OCI-M2 (cell line): ENCODE measurements around the gene COTL1.

ENCODE experiments used
- DNase-seq: peaks from one replicate; lab custom pipeline; 2025; ENCODE audit not compliant: unreplicated experiment; lab: John Stamatoyannopoulos, UW

The COTL1 gene

DNA sequence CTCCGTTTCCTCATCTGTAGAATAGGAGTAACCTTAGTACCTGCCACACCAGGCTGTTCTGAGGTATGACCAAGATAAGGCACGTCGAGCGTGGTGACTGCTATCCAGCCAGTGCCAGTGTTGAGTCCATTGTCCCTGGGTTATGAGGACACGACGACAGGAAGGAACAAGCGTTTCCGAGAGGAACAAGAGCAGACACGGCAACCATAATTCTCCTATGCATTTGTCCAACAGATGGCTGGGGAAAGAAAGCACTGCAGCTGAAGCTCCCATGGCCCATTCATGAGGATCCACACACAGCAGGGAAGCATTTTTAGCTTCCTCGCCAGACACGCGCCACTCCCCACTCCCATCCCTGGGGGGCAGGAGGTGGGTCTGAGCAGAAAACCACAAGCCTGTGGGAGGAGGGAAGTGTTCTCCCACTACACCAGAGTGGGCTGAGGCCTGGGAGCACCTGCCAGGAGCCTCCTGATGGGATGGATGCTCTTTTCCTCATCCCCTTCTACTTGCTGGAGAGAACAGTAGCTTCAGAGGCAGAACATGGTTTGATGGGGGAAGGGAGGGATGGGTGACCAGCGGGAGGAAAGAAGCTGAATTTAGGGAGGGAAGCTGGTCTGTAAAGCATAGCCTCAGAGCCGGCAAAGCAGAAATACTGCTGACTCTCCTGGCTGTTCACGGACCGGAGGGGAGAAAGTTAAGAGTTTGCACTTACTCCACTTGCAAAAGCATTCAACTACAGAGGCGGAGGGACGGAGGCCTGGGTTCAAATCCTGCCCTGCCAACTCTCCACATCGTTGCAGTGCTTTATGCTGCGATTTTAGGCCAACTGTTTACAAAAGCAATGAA, 2.7 kb downstream of the COTL1 start:
- DNase-seq: no peak

GRCh38 chr16:84614623-84614967, 3.3 kb downstream of the COTL1 start:
- no peak for DNase-seq

DNA sequence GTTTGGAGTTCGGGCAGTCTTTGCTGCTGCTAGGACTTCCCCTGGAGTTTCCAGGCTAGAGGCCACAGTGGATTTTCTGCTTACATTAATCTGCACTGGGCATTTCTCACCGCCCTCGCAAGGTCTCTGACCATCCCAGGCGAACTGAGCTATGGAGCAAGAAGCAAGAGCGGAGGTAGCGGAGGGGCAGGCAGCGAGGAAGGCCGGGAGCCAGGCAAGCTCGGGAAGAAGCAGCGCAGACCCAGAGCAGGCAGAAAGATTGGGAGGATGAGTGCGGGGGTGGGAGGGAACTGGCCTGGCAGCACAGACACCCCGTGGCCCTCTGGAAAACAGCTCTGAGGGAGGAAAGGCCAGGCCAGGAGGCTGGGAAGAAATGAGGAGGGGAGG, 3.8 kb downstream of the COTL1 start:
- no peak for DNase-seq

DNA sequence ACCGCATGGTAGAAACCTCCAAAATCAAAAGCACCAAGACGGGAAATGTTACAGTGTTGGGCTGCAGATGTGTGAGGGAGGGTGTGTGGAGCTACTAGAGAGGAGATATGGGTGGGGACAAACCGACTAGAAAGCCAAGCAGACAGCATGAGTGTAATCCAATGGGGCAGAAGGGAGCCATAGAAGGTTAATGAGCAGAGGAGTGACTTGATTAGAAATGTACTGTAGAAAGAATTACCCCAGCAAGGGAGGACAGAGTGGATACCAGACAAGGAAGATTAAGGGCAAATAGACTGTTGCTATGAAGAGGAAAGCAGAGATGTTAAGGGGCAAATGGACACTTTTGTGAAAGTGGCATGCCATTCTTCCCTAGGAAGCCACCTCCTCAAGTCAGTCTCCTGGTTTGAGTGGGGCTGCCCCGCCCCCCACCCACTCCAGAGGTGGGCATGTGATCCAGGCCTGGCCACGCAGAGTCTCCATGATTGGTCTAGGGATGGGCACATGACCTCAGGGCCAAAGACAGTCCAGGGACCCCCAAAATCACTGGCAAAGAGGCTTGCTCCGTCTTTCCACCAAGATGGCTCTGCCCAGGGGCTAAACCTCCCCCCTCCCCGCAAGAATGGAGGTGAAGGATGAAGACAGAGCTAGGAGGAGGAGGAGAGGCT, 4.3 kb downstream of the COTL1 start:
- no peak for DNase-seq

- DNase-seq: no peak
Observed at GRCh38 chr16:84612686-84613085, 5.2 kb downstream of the COTL1 start.

- DNase-seq: no peak
Observed at GRCh38 chr16:84611041-84611440, 6.8 kb downstream of the COTL1 start.

DNA sequence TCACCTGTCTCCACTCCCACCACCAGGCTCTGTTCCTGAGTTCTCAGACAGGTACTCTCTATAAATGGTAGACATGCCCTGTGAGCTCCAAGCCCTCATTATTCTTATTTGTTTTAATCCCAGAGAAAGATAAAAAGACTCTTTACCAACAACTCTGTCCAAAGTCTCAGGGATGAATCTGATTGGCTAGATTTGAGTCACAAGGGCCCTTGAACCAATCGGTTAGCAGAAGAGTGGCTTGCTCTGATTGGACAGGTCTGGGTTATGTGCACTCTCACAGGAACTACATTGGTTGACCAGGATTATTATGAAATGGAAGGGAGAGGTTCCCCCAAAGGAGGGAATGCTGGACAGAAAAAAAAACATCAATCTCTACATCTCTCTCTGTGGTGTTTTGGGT, 7.5 kb downstream of the COTL1 start:
- DNase-seq: no peak

- DNase-seq: no peak
Observed at GRCh38 chr16:84609563-84610177, 8.2 kb downstream of the COTL1 start.

GRCh38 chr16:84608282-84608681, 9.6 kb downstream of the COTL1 start:
- DNase-seq: no peak

DNA sequence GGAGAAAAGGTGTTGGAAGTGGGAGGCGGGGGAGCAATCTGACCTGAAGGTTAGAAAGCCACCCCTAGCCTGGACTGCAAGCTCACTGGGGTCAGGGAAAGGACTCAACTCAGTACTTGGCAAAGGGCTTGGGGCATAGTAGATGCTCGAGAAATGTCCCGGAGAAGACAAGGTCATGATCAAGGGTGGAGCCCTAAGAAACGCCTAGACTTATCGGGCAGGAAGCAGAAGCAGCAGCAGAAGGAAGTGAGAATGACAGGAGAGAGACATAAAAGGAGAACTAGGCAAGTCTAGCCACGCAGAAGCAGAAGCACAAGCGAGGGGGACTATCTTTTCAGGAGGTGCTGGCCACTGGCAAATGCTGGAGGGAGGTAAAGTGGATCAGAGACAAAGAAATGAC, 10.2 kb downstream of the COTL1 start:
- no peak for DNase-seq

DNA sequence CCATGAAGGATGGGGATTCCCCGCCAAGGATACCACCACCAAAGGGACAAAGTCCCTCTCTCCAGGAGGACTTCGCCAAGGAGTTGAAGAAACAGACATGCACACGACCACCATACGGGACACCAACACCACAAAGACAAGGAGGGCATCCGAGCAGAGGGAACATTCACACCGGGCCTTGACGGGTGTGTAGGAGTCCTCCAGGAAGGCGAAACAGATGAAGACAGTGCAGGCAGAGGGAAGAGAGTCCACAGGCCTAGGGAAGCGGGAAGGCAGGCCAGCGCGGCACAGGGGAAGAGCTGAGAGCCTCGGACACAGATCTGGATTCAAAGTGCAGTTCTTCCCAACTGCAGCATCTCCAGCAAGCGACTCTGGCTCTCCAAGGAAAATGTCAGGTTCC, 10.8 kb downstream of the COTL1 start:
- DNase-seq: no peak

DNA sequence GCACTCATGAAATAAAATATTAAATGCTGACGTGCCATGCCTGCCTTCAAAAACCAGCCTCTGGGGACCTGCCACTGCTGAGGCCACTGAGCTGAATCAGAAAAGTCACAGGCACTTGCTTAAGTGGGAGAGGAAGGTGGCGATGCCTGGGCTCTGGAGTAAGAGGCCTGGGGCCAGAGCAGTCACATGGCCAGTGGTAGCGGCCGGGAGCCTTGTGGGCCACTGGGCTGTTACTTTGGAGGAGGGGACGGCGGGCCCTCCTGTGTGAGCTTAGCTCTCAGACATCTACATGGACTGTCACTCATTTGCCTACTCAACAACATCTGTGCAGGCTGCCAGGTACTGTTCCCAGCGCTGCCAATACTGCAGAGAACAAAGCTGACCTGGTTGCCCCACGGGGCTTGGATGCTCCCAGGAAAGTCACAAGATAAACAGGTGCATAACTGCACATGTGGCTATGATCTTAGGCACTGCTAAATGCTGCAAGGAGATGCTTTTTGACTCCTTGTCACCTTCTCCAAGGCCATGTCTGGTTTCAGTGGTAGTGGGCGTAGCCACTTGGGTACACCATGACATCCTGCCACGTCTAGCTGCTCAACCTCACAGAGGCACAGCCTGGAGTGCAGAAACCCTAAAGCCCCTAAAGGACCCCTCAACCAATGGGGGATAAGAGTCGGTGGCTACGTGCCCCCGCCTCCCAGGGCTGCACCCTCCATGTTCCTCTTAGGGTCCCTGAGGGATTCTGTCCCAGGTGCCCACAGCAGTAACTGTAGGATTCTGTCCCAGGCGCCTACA, 11.6 kb downstream of the COTL1 start:
- DNase-seq: no peak

DNA sequence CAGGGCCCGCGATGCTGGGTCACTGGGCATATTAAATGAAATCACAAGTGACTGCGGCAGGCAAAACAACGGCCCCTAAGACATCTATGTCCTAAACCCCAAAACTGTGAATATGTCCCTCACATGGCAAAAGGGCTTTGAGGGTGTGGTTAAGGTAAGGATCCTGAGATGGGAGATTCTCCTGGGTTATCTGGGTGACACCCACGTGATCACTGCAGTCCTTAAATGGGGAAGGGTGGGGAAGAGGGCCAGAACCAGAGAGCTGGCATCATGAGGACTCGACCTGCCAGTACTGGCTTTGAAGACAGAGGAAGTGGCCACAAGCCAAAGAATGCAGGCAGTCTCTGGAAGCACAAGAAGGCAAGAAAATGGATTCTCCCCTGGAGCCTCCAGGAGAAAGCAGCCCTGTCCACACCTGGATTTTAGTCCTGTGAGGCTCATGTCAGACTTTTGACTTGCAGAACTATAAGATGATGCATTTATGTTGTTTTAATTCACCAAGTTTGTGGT, 12.5 kb downstream of the COTL1 start:
- DNase-seq: no peak

DNA sequence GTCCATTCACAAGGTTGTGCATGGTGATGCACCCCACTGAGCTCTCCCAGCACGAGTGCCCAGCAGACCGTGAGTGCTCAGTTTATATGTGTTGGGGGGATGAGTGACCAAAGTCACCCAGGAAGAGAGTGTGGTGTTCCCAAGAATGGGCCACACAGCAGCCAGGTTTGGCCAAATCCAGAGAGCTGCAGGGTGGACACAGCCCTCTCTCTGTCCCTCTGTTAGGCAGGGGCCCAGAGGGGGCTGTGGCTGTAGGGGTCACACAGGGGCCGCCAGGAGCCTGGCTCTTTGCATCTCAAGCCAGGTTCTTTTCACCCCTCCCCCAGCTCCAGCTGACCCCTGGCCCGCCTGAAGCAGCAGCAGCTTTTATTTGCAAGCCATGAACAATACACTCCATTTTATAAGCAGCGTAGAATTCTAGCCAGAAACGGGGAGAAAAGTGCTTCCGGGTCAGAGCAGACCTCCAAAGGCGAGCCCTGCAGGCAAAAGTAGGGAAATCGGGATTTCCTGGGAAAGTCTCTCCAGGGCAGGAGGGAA, 13.3 kb downstream of the COTL1 start:
- no peak for DNase-seq

- no peak for DNase-seq
Observed at GRCh38 chr16:84603940-84604339, 13.9 kb downstream of the COTL1 start.

DNA sequence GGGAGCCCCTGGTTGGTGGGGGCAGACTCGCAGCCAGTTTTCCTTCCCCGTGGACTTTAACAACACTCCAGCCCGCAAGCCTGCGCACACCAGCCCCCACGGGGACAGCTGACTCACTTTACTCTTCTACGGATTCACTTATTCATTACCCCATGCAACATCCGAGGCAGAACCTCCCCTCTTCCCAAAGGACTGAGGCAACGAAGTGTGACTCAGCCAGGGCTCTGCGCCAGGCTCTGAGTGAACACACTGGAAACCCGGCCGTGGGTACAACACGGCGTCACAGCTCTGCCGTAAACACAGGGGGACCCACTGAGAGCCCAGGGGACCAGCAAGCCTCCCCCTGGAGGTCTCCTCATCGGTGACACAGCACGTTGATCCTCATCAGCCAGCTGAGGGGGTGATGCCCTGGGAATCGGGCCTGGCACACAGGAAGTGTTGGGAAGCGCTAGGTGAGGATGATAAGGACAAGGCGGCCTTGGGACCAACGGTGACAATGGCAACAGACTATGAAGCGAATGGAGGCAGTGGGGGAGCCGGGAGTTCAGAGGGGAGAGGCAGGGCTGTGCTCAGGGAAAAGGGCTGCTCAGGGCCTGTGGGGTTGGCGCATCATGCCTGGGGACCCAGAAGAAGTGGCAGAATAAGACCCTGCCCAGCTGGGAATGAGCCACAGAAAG, 14.6 kb downstream of the COTL1 start:
- DNase-seq: no peak

- DNase-seq: no peak
Observed at GRCh38 chr16:84600343-84601229, 17.3 kb downstream of the COTL1 start.

DNA sequence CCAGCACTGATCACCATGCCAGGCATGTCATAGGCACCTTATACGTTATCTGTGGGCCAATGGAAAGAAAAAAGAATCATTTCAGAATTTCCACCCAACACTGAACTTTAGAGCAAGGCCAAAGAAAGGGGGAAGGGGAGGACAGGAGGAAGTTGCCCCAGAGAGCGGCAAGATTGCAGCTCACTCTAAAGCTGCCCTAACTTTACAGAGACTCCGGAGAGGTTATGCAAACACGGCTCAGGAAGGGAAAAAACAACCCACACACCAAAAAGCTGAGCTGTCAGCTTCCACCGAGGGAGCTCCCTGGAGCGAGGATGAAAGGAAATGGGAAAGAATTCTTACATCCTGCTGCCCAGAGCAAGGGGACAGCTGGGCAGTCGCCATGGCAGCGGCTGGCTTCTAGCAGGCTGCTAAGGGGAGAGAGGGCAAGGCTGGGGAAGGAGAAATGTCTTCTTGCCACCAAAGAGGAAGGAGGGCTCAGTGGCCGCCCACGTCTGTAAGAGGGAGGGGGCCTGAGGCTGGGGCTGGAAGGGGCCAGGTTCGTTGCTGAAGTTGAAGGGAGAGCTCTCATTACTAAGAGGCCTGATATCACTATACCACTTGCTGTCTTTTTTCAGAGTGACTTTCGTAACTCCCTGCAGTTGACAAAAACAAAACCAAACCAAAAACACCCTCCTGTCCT, 18.2 kb downstream of the COTL1 start:
- DNase-seq: no peak

- DNase-seq: no peak
Observed at GRCh38 chr16:84598360-84598759, 19.5 kb downstream of the COTL1 start.
